Activated naive CD4-positive, alpha-beta T cell treated with anti-CD3 and anti-CD28 coated beads, Interleukin-2, amount 50 U/mL, for 72 hours (primary cell): ENCODE measurements around the gene RRBP1. TPM values are rescaled to one million over a fixed set of nuclear protein-coding genes. Genes with fewer than 3 reads are reported as not detected.

Experiments used
- ATAC-seq, 2 donors: fragments of 150-1000 bp; cut with Tn5 transposase; 2 replicates each; pipeline ENCODE4 v1.10.0; 2021; ENCODE audit warnings: mild to moderate bottlenecking in 2 of 2, moderate library complexity in 2 of 2
- DNase-seq, 2 donors: peaks; one replicate each; pipeline ENCODE4 v3.0.0; 2021 to 2022; ENCODE audit warnings: low spot score in 2 of 2
- H3K27ac Mint-ChIP-seq, 2 donors: one replicate each; pipeline ENCODE4 v1.8.0; 2022; ENCODE audit warnings: mild to moderate bottlenecking in 2 of 2, mixed read lengths in 2 of 2
- H3K36me3 Mint-ChIP-seq, 2 donors: one replicate each; pipeline ENCODE4 v1.8.0; 2022; ENCODE audit warnings: mixed read lengths in 2 of 2
- H3K9me3 Mint-ChIP-seq, 2 donors: one replicate each; pipeline ENCODE4 v1.8.0; 2022; ENCODE audit warnings: mixed read lengths in 2 of 2
- total RNA-seq, 2 donors: library from RNA; stranded (reverse); gene quantifications; one replicate each; pipeline ENCODE4 v1.2.3, GENCODE V29; 2022

RRBP1 gene
- total RNA-seq, 2 donors from 2014 or later, result 23.4 to 38.1 TPM

DNA sequence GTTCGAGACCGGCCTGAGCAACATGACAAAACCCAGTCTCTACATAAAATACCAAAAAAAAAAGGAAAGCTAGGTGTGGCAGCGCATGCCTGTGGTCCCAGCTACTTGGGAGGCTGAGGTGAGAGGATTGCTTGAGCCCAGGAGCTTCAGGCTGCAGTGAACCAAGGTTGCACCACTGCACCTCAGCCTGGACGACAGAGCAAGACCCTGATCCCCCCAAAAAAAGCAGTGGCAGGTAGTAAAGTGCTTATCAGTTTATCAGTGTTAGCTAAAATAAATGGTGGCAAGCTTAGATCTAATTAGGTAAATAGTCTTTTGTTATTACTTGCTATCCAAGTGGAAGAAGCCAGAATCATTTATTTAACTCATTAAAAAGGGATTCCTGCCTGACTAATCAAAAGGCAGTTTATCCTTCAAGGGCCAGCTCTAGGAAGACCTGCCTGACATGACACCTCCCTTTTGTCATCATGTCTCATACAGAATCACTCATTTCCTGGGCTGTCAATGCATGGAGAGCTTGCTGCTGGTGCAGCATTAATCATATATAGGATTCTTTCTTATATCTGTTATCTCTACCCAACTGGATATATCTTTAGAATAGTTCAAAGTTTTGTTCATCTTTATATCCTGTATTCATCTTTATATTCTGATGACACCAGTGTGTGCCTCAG, 102.5 kb downstream of the RRBP1 start:
- ATAC-seq (peak in 1 of 2 donors; percentile 54), DNase-seq (no peak)
- H3K27ac Mint-ChIP-seq, result no peak overlapping the region
- H3K36me3 Mint-ChIP-seq, result no peaks in the 10 kb centered on the region
- no peaks in the 10 kb centered on the region for H3K9me3 Mint-ChIP-seq

DNA sequence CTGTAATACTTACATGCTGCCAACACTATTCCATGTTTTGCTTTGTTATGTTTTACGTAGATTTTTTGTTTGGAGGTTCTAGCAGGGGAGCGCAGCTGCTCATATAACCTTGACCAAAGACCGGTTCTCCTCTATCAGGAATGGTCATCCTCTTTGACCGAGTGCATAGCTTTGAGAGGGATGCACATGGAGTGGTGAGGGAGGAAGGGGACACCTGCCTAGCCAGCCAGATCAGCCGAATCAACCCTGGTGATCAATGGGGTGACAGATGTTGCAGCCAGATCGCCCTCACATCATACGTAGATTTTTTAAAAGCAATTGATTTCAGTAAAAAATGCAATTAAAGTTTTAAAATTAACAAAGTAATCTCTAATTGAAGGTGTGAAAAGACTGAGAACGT, 105.8 kb downstream of the RRBP1 start:
- DNase-seq, result no peak
- ATAC-seq, result no peak
- Mint-ChIP-seq H3K9me3 (no peaks in the 10 kb centered on the region), H3K27ac (no peak overlapping the region), H3K36me3 (no peaks in the 10 kb centered on the region)

GRCh38 chr20:17573463-17573862, 108.6 kb downstream of the RRBP1 start:
- ATAC-seq (no peak), DNase-seq (no peak)
- no peaks in the 10 kb centered on the region for H3K9me3 Mint-ChIP-seq
- no peak overlapping the region for H3K27ac Mint-ChIP-seq
- peaks cover 5 to 12% of the 10 kb centered on the region in 2 donors for H3K36me3 Mint-ChIP-seq

DNA sequence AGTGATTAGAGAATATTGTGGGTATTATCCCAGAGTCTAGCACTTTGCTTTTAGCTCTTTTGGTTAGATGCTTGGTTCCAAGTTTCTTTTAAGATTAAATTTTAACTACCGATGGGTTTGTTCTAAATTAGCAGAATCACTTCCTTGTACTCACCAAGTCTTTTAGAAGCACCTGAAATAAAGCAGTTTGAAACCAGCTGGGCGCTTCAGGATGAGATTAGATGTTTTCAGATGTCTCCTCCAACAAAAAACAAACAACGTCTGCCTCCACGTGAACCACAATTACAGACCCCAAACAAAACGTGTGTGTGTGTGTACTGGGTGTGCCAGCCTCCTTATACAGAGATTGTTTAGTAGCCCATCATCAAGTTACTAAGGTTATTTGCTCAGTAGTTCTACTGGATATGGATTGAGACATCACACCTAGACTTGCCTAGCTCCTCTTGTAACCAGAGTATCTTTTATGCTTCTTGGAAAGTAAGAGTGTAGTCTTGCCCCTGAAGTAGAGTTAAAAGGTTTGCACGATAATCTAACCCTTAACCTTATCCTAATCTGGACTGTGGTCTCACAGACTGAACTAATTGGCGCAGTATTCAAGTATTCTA, 109.9 kb downstream of the RRBP1 start:
- H3K27ac Mint-ChIP-seq, result no peak overlapping the region
- ATAC-seq, result no peak

GRCh38 chr20:17571153-17571527, 110.9 kb downstream of the RRBP1 start:
- H3K36me3 Mint-ChIP-seq, result peaks cover 5 to 12% of the 10 kb centered on the region in 2 donors
- no peaks in the 10 kb centered on the region for H3K9me3 Mint-ChIP-seq

More for the DNA sequence above, 109.9 kb downstream of the RRBP1 start:
- Mint-ChIP-seq H3K9me3 (no peaks in the 10 kb centered on the region), H3K36me3 (peaks cover 5 to 12% of the 10 kb centered on the region in 2 donors)
- no peak for DNase-seq

DNA sequence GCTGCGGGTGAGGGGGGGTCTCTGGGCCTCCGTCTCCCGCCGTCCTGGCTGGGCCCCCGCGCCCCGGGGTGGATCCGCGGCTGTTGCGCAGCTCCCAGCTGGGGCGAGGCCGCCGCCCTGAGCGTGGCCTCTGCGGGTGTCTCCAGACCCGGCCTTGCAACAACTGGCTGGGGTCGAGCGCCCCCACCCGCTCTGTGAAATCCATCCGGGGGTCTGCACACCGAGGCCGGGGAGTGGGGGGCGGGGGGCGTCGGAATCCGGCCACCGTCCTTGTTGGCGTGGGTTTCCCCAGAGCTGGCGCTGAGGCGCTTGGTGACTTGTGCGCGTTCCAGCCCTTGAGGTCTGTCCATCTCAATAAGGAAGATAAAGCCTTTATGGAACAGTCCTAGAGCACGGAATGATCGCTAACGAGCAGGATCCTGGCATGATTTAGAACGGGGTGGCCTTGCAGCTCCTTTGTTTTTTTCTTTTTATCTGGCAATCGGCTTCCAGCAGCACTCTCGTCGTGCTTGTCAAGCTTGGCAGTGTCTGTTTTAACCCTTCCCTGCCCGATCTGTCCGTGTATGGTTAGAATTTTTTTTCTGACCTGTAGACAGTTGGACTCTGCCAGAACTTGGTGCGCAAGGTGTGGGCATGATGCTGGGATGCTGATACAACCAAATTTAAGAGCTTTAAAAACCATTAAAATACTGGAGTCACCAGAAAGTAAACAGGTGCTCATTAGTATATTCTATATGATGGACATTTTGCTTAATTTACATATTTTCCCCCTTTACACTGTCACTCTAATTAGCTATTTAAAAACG, 111.5 kb downstream of the RRBP1 start:
- Mint-ChIP-seq H3K27ac (peak overlapping the region; percentile 79 to 88), H3K9me3 (no peaks in the 10 kb centered on the region), H3K36me3 (peaks cover 5 to 12% of the 10 kb centered on the region in 2 donors)
- DNase-seq (peak in 1 of 2 donors; percentile 54), ATAC-seq (peak; percentile 42 to 56)

More at GRCh38 chr20:17571153-17571527, 110.9 kb downstream of the RRBP1 start:
- peak in 1 of 2 donors; percentile 52 for ATAC-seq
- no peak for DNase-seq
- H3K27ac Mint-ChIP-seq, result peak overlapping the region; percentile 79

DNA sequence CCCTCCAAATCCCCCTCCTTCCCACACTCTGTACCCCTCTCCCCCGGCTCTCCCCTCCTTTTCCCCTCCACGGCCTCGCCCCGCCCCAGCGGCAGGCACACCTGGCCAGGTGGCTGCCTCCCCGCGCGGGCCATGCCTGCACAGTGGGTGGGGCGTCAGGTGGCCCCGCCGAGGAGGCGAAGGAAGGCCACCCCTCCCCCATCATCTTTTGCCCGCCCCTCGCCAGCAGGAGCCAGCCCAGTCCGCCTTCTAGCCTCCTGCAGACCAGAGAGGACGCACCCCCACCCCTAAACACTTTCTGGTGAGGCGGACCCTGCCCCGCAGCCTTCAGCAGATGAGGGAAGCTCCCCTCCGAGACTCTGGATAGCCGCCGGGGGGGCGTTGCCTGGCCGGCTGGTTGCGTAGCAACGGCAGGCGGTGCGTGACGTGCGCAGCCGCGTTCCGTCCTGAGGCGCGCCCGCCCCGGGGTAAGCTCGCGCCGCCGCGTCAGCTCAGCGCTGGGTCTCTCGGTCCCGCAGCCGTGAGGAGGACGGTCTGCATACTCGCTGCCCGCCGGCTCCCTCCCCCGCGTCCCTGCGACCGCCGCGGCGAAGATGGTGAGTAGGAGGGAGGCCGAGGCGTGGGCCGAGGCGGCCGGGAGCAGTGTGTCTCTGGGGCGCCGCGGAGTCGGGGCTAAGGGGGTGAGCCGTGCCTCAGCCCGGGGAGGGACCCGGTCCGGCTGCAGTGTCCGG, 112.3 kb downstream of the RRBP1 start, which contains the start of gene DSTN:
Gene DSTN (plus strand): TSS at position 460 of the 731 bp plus-strand sequence. CDS start 134 bp downstream, at position 594.
- H3K36me3 Mint-ChIP-seq, result peaks cover 5 to 12% of the 10 kb centered on the region in 2 donors
- H3K9me3 Mint-ChIP-seq, result no peaks in the 10 kb centered on the region
- peak; percentile 93 to 94 for ATAC-seq
- peak within 1 kb of the TSS; percentile 84 to 88 for H3K27ac Mint-ChIP-seq
- peak; percentile 84 to 85 for DNase-seq

- peaks cover 5 to 12% of the 10 kb centered on the region in 2 donors for H3K36me3 Mint-ChIP-seq
- no peaks in the 10 kb centered on the region for H3K9me3 Mint-ChIP-seq
- ATAC-seq, result peak in 1 of 2 donors; percentile 8
- no peak overlapping the region for H3K27ac Mint-ChIP-seq
- DNase-seq, result no peak
These were observed 113.0 kb downstream of the RRBP1 start for GRCh38 chr20:17568972-17569521.

DNA sequence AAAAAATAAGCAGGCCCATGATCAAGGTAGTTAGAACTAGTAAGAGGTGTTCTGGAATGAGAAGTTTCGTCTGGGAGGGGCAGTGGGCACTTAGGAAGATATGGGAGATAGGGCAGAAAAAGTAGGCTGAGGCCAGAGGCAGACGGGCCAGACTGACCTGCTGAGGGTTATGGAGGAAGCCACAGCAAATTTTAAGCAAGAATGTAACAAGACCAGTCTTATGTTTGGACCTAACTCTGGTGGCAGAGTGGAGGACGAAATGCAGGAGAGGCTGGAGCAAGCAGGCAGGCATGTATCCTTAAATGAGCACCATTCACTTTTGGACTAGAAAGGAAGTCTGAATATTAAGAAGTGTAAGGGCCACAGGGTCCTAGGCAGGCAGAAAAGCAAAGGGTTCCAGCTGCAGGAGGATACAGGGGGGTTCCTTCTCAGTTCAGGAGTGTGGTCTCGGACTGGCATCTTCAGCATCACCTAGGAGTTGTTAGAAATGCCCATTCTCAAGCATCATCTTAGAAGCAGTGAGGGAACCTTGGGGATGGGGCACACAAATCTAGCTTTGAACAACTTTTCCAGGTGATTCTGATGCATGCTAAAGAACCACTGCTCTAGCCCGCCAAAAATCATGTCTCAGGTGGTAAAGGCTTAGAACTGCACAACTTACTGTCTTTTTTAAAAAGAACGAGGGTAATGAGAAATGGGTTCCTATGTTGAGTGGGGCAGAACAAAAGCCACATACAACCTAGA, 113.8 kb downstream of the RRBP1 start:
- DNase-seq (no peak), ATAC-seq (no peak)
- no peaks in the 10 kb centered on the region for H3K9me3 Mint-ChIP-seq
- H3K27ac Mint-ChIP-seq, result no peak overlapping the region
- H3K36me3 Mint-ChIP-seq, result peaks cover 5 to 12% of the 10 kb centered on the region in 2 donors

- no peaks in the 10 kb centered on the region for H3K9me3 Mint-ChIP-seq
- no peak for ATAC-seq
- H3K36me3 Mint-ChIP-seq, result peaks cover 5 to 12% of the 10 kb centered on the region in 2 donors
- H3K27ac Mint-ChIP-seq, result no peak overlapping the region
- no peak for DNase-seq
These were observed 115.7 kb downstream of the RRBP1 start for GRCh38 chr20:17566345-17566744.

- ATAC-seq (no peak), DNase-seq (no peak)
- H3K9me3 Mint-ChIP-seq, result no peaks in the 10 kb centered on the region
- H3K36me3 Mint-ChIP-seq, result peaks cover 0 to 6% of the 10 kb centered on the region in 2 donors
- no peak overlapping the region for H3K27ac Mint-ChIP-seq
These were observed 116.7 kb downstream of the RRBP1 start for GRCh38 chr20:17565169-17565845.

Other genes starting within 250 kb of the RRBP1 start
- under 1 TPM in 1 of 2 donors, not detected in 1; 0.16 TPM for gene BFSP1, start 150.9 kb downstream of the RRBP1 start, total RNA-seq
- 10 to 100 TPM; 26.6 to 63.4 TPM for gene DSTN, start 112.2 kb downstream of the RRBP1 start, total RNA-seq
- gene BANF2, start 17.7 kb upstream of the RRBP1 start, total RNA-seq, result not detected